ENCODE data around the gene SLC2A9.

Gene SLC2A9

DNA sequence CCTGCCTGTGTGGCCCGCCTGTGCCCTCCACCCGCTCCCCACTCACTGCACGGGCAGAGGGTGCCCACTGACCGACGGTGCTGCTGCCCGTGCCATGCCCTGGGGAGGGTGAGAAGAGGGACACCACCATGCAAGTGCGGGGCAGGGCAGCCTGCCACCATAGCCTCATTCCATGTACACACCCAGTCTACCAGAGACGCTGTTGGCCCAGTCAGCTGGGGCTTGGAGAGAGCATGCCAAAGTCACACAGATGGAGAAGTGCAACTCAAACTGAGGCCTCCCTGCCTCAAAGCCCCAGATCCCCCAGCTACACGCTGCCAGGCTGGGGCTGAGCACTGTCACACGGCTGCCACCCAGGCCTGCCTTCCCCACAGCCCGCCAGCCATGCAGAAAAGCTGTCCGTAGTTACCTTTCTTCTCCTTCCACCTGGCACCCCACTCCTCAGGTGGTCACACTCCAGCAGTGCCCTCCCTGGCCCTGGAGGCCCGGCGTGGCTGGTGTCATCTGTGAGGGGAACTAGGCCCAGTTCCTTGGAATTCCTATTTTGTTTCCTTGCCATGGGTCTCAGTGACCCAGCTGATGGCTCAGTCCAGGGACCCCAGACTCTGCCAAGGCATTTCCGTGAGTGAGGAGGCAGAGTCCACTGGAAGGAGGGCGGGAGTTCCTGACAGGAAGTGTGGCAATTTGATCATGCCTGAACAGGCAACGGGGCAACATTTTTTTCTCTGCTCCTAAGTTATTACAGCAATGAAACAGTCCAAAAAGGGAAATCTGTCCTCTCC lies at the start of gene SLC2A9:
Gene SLC2A9 (minus strand): TSS at position 627 of the 782 bp plus-strand sequence. CDS start 68 bp downstream, at position 559.
- no peak for DNase-seq (ENCODE audit: low spot score)

- DNase-seq (ENCODE audit: low spot score), result no peak
Measured at GRCh38 chr4:10069075-10069642, 47.9 kb upstream of the SLC2A9 start.

DNA sequence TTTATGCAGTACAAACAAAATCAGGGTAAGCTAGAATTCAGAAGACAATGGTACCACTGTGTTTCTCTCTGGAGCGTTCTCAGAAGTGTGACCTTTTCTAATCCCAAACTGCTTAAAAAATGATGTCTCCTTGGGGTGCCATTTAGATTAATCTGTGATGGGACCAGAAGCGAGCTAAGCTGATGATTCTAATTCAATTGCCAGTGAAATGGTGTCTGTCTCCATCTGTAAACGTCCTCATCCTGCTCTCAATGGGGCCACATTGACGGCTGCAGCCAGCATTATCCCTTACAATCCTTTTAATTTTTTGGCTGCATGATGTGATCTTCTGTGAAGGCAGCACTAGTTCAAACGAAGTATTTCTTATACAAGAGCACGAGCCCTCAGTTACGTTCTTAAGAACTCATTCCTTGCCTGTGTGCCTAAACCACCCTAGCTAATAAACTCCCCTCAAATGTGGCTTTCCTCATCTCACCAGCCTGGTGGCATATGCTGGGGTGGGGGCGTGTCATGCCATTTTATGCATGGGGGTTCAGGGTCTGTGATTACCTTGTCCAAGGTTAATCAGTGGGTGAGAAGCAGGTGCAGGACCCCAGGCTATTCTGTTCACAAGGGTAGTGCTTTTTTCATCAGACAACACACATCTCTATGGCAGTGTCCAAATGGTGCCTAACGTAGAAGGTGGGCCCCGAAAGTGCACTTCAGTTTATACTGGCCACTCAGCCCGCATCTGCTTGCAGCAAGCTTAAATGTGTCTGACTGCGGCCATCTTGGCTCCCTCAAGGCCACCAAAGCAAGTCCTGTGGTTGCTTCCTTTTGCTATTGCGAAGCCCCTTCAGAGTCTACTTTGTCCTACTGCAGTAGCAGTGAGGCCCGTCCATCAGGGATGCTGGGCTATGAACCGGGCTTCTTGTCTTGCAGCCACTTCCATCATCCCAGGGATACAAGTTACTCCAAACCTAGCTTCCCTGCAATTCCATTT lies 45.7 kb upstream of the SLC2A9 start:
- no peak for DNase-seq (ENCODE audit: low spot score)

GRCh38 chr4:10066206-10066605 lies 44.9 kb upstream of the SLC2A9 start:
- DNase-seq (ENCODE audit: low spot score), result no peak

- peak; percentile 48 for DNase-seq (ENCODE audit: low spot score)
Measured at GRCh38 chr4:10063544-10064300, 42.4 kb upstream of the SLC2A9 start.

GRCh38 chr4:10061650-10062415 lies 40.5 kb upstream of the SLC2A9 start:
- no peak for DNase-seq (ENCODE audit: low spot score)

DNA sequence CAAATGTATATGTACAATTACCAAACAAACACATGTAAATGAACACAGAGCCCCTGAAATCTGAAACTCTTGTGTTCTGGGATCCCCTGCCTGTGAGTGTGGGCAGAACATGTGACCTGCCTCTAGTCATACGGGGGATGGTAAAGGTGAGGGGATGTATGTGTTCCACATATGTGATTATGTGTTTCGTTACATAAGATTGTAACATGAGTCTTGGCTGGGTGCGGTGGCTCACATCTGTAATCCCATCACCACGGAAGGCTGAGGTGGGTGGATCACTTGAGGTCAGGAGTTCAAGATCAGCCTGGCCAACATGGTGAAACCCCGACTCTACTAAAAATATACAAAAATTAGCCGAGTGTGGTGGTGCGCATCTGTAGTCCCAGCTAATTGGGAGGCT lies 37.1 kb upstream of the SLC2A9 start:
- DNase-seq (ENCODE audit: low spot score), result no peak

GRCh38 chr4:10057023-10057395 lies 35.7 kb upstream of the SLC2A9 start:
- DNase-seq (ENCODE audit: low spot score), result no peak

GRCh38 chr4:10056334-10057022 lies 35.2 kb upstream of the SLC2A9 start:
- no peak for DNase-seq (ENCODE audit: low spot score)

DNA sequence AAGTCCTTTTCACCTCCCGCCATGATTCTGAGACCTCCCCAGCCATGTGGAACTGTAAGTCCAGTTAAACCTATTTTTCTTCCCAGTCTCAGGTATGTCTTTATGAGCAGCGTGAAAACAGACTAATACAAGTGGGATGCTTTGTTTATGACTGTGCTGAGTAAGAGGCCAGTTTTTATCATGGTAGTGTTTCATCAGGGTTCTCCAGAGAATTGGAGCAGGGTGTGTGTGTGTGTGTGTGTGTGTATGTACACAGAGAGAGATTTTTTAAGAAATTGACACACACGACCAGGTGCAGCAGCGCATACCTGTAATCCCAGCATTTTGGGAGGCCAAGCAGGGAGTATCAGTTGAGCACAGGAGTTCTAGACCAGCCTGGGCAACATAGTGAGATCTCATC lies 34.6 kb upstream of the SLC2A9 start:
- DNase-seq (ENCODE audit: low spot score), result no peak

GRCh38 chr4:10054571-10055041 lies 33.3 kb upstream of the SLC2A9 start:
- no peak for DNase-seq (ENCODE audit: low spot score)

DNA sequence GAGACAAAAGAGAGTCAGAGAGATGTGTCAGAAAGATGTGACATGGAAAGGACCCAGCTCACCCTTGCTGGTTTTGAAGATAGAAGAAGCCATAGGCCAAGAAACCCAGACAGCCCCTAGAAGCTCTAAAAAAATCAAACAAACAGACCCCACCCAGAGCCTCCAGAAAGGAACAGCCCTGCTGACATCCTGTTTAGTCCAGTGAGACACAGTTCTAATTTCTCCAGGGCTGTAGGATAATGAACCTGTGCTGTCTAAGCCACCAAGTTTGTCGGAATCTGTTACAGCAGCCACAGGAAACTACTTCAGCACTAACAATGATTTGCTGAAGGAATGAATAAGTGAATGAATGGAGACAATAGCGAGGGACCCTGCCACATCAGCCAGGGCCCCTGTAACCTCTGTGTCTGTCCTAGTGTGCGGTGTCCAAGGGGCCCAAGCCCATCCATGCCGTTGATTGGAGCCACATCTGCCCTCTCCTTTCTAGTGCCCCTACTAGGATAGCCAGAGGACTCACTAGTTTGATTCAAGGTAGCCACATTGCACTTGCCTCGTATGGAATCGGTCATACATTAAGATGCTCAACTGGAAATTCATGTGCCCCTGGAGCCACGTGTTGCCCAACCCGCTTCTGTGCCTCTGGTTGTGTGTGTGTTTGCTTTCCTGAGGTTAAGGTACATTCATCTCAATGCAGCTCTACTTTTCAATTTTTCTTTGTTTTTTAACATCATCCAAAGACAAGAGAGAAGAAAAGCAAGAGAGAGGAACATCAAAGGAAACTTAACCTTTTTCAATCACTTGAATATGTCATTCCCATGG lies 32.5 kb upstream of the SLC2A9 start:
- DNase-seq (ENCODE audit: low spot score), result no peak

DNA sequence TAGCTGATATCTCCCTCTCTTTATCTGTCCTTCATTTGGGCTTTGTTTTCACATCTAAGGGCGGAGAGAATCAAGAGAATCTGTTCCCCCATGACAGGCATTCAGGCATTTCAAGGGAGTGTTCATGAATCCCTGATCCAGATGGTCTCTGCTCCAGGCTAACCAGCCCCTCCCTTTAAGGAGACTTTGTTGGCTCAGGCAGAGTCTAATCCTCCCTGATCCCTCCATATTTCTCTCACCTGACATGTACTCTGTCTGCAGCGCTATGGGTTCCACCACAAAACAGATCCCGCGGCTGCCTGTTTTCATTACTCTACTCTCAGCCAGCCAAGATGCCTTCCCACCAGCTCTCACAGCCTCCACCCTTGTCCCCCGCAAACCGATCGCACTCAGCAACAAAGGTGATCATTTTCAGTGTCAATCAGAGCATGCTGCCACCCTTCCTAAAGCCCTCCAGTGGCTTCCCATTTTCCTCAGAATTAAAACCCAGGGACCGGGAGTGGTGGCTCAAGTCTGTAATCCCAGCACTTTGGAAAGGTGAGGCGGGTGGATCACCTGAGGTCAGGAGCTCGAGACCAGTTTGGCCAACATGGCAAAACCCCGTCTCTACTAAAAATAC lies 30.3 kb upstream of the SLC2A9 start:
- no peak for DNase-seq (ENCODE audit: low spot score)

- DNase-seq (ENCODE audit: low spot score), result no peak
Measured at GRCh38 chr4:10050721-10051120, 29.4 kb upstream of the SLC2A9 start.

GRCh38 chr4:10050261-10050661 lies 29.0 kb upstream of the SLC2A9 start:
- DNase-seq (ENCODE audit: low spot score), result no peak

DNA sequence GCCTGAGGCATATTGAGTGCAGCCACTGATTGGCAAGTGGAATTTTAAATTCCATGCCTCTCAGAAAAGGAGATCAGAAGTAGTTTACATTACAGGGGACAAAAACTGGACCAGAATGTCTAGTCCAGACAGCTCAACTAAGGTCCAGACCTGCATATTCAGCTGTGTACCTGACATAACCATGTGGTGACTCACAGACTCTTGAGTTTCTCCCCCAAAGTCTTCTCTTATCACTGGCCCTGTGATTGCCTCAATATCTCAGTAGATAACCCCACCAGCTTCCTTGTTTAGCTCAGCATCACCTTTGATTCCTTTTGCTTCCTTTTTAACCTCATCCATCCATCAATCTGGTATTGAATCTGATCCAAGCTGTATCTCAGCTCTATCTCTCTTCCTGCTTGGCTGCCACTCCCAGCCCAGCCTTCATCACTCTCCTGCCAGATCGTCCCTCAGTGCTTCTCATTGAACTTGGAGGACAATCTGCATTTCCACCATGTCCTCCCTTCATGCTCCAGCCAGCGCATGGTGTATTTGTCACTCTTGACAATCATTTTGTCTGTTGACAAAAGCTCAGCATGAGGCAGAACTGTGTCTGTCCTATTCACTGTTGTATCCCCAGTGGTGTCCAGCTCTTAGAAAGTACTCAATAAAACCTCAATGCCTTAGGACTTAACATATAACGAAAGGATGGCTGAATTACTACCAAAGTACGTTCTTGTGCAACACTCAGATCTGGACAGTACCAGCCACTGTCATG lies 27.8 kb upstream of the SLC2A9 start:
- no peak for DNase-seq (ENCODE audit: low spot score)

DNA sequence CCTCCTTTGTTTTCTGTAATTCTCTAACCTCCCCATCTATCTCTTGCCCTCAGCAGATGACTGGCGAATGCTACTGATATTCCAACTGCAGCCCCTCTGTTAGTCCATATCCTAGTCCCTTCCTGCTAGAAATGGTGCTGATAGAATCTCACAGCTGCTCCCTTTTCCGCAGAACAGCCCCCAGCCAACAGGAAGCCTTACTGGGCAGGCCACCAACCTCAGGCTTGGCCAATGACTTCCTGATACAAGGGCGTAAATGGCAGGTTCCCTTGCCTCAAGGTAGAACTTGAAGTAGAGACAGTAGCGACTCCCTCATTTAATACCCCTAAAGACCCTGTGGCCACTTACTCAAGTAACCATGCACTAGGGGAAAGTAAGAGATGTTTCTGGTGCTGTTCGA lies 26.7 kb upstream of the SLC2A9 start:
- no peak for DNase-seq (ENCODE audit: low spot score)

DNA sequence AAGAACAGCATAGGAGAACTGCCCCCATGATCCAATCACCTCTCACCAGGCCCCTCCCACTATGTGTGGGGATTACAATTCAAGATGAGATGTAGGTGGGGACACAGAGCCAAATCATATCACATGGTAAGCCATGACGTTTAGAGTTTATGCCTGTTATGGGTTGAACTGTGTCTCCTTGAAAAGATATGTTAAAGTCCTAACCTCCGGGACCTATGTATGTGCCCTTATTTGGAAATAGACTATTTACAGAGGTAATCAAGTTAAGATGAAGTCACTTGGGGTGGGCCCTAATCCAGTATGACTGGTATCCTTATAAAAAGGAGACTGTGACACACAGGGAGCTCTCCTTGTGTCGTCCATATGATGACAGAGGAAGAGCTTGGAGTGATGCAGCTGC lies 25.2 kb upstream of the SLC2A9 start:
- DNase-seq (ENCODE audit: low spot score), result no peak
